HG03108 (cell line): ENCODE measurements around the gene NELFB.
"Not testable (repeated sequence)": the region's sequence is repeated elsewhere in the genome, so short reads cannot be mapped to it uniquely, and the experiment has no call there.

Source experiments
- ATAC-seq: cut with Tn5 transposase; IDR thresholded peaks from one replicate; pipeline ENCODE4 v1.9.1; 2021; ENCODE audit warnings: moderate library complexity; ENCODE audit not compliant: unreplicated experiment

NELFB gene

DNA sequence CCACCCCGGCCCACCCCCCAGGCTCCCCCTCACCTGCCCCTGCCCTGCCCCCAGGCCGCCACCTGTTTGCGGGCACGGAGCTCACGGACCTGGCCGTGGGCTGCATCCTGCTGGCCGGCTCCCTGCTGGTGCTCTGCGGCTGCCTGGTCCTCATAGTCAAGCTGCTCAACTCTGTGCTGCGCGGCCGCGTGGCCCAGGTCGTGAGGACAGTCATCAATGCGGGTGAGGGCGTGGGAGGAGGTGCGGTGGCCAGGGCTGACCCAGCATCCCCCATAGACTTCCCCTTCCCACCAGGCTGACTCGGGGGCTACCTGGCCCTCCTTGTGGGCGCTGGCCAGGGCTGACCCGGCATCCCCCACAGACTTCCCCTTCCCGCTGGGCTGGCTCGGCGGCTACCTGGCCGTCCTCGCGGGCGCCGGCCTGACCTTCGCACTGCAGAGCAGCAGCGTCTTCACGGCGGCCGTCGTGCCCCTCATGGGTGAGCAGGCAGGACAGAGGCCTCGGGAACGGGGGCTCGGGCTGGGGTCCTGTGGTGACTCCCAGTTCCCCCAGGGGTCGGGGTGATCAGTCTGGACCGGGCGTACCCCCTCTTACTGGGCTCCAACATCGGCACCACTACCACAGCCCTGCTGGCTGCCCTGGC, 21.0 kb upstream of the NELFB start:
- ATAC-seq = no peak

- ATAC-seq = no peak
These were observed 20.2 kb upstream of the NELFB start for GRCh38 chr9:137234758-137235423.

DNA sequence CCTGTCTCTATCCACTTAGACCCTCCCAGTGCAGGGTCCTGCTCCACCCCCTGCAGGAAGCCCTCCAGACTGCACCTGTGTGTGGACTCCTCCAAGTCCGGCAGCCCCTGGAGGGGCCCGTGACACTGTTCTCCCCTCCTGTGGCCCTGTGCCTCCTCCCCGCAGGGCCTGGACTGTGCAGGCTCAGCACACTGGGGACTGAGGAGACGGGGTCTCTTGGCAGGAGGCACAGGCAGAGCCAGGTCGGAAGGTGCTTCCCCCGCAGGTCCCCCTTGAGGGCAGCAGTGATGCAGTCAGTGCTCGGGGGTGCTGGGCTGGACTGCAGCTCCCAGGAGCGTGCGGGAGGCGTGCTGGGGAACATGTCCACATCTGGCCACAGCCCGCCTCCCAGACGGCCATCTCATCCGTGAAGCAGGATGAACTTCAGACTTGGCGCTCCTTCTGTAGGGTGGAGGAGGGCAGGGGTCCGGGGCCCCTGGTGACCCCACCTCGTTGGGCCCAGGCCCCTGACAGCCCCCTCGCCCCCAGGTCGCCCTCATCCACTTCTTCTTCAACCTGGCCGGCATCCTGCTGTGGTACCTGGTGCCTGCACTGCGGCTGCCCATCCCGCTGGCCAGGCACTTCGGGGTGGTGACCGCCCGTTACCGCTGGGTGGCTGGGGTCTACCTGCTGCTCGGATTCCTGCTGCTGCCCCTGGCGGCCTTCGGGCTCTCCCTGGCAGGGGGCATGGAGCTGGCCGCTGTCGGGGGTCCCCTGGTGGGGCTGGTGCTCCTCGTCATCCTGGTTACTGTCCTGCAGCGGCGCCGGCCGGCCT, 19.5 kb upstream of the NELFB start:
- no peak for ATAC-seq

DNA sequence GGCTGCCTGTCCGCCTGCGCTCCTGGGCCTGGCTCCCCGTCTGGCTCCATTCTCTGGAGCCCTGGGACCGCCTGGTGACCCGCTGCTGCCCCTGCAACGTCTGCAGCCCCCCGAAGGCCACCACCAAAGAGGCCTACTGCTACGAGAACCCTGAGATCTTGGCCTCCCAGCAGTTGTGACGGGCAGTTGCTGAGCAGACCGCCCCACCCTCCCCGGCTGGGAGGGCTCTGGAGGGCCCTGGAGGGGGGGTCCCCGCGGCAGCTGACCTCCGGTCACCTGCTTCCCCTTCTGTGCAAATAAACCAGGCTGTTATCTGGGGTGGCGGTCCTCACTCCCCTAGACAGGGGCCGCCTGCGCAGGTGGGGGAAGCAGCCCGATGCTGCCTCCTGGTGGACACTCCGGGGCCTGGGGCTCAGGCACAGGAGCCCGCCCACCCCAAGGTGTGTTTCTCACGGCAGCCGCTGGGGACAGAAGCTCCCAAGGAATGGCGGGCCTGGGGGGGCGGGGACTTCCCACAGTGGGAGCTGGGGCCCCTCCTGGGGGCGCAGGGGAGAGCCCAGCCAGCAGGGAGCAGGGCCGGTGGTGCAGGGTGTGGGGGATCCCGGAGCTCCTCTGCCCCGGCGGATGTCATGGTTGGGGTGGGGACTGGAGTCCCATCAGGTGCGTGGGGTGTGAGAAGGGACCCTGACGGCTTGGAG, 18.7 kb upstream of the NELFB start:
- no peak for ATAC-seq

DNA sequence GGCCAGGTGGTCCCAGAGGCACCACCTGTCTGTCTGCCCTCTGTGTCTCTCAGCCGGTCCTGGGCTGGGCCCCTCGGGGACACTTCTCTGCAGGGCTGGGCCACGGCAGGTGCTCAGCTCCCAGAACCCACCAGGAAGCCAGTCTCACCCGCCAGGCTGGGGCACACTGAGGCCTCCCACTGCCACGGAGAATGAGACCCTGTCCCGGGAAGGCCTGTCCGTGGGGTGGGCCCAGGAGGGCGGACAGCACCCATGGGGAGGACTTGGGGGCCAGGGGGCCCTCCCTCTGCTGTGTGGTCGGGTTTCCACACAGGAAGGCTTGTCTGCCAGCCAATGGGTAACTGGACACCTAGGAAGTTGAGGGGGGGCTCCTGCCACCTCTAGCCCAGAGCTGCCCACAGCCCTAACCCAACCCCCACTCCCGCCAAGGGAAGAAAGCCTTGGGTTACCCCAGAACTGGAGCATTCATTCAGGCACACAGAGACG, 18.1 kb upstream of the NELFB start:
- ATAC-seq = no peak

GRCh38 chr9:137237759-137238726, 17.1 kb upstream of the NELFB start:
- no peak for ATAC-seq

- not testable (repeated sequence) for ATAC-seq
These were observed 15.5 kb upstream of the NELFB start for GRCh38 chr9:137239541-137240200.

DNA sequence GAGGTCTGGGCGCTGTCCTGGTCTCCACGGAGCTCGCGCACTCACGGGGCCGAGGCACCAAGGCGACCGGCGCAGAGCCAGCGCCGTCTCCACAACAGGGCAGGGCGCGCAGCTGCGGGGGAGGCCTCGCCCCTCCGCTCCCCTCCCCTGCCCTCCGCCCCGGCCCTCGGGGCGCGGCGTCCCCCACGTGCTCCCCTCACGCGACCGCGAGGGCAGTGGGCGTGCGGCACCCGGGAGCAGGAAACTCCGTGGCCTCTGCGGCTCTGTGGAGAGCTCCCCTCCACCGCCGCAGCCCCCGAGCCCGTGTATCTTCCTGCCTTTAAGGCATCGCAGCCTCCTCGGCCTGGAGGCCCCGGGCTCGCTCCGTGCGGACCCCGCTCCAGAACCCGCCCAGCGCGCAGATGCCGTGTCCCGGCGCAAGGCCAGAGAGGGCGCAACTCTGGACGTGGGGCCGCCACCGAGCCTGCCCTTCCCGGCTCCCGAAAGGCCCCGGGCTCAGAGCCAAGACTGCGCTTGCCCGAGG, 14.7 kb upstream of the NELFB start:
- ATAC-seq = peak; percentile 10

GRCh38 chr9:137240841-137241489, 14.2 kb upstream of the NELFB start, which contains the start of gene TUBB4B:
Gene TUBB4B, plus strand, starts transcription at chr9:137241287. Its CDS starts 74 bp downstream, at chr9:137241361.
- ATAC-seq = peak; percentile 69

DNA sequence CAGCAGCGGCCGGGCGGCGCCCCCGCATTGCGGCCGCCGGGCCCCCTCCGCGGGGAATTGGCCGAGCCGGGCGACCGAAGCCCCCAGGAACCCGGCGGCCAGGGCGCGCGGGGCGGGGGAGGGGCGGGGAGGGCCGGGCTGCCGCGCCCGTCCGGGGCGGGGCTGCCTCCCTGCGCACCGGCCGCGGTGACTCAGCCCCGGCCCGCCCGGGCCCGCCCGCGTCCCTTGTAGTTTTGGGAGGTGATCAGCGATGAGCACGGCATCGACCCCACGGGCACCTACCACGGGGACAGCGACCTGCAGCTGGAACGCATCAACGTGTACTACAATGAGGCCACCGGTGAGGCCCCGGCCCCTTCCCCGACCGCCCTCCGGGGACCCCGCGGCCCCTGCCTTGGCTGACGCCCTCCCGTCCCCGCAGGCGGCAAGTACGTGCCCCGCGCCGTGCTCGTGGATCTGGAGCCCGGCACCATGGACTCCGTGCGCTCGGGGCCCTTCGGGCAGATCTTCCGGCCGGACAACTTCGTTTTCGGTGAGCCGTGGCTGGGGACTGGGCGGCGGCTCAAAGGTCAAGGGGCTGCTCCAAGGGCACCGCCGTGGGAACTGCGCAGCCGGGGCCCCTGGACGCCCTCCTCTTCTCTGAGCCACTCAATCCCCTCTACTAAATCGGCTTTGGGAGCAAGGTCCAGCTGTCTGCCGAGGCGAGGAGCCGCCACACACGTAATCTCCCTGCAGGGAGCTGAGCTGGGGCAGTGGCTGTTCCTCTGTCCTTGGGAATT, 13.4 kb upstream of the NELFB start:
- peak; percentile 2 for ATAC-seq

DNA sequence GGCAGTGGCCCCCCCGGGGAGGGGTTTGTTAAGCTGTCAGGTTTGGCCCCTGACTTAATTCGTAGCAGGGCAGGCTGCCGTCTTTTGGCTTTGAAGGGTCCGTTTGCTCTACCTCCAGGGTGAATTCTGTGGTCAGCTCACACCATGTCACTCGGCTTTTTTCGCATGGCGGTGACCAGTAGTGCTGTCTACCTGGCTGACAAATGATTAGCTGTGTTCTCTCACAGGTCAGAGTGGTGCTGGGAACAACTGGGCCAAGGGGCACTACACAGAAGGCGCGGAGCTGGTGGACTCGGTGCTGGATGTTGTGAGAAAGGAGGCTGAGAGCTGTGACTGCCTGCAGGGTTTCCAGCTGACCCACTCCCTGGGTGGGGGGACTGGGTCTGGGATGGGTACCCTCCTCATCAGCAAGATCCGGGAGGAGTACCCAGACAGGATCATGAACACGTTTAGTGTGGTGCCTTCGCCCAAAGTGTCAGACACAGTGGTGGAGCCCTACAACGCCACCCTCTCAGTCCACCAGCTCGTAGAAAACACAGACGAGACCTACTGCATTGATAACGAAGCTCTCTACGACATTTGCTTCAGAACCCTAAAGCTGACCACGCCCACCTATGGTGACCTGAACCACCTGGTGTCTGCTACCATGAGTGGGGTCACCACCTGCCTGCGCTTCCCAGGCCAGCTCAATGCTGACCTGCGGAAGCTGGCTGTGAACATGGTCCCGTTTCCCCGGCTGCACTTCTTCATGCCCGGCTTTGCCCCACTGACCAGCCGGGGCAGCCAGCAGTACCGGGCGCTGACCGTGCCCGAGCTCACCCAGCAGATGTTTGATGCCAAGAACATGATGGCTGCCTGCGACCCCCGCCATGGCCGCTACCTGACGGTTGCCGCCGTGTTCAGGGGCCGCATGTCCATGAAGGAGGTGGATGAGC, 12.6 kb upstream of the NELFB start:
- ATAC-seq = no peak

- ATAC-seq = not testable (repeated sequence)
These were observed 11.9 kb upstream of the NELFB start for GRCh38 chr9:137243266-137243625.

GRCh38 chr9:137243626-137244485, 11.3 kb upstream of the NELFB start:
- ATAC-seq = no peak

DNA sequence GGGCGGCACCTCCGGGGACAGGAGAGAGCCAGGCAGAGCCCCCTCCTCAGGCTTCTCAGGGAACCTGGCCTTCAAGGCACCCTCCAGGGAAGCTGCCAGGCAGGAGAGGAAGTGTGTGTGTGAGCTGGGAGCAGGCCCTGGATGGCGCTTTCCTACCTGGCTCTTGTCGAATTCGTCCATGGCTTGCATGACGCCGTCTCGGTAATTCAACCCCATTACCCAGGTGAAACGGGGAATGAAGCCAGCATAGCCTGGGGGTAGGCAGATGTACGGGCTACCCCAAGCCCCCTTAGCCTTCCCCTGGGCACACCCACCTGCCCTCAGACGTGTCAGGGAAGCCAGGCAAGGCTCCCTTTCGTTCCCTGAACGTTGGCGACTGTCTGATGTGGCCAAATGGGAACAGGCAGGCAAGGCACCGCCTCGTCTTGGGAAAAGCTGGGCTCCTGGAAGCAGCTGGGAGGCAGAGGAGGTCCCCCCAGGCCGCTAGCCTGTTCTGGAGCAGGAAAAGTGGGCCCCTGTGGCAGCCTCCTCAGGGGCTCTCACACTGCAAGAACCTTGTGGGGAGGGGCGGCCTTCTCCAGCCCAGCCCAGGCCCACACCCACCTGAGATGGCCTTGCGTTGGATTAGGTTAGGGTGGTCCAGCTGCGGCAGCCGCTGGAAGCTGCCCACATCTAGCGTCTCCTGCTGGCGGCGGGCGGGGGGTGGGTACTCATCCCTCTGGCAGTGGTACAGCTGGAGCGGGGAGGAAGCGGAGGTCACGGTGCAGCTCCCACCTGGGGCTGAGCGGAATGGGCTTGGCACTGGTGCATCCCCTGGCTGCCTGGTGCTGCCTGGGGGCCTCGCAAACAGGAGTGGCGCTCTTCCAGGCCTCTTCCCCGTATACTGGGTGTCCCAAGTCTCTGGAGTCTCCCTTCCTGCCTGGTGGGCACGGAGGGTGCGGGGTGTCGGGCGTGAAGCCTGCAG, 10.4 kb upstream of the NELFB start:
- no peak for ATAC-seq
